GM19438 (cell line): ENCODE results near the gene LHFPL6.

ENCODE experiments used
- ATAC-seq: cut with Tn5 transposase; IDR thresholded peaks from one replicate; pipeline ENCODE4 v1.9.1; 2021; ENCODE audit warnings: low read depth; ENCODE audit not compliant: unreplicated experiment

LHFPL6 gene

DNA sequence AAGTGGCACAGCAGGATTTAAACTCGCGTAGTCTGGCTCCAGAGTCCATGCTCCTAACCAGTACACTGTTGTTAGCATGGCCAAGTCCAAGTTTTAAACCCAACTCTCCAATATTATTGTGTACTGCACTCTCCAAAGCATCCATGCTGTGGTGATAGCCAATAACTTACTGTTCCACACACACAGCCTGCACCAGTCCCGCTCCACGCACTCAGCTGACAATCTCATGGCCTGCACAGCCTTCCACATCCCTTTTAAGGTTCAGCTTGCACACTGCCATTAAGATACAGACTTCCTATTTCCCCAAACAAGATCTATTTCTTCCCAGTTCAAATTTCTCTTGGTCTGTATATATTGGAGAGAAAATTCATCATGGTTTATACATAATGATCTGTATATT lies 80.7 kb downstream of the LHFPL6 start:
- ATAC-seq = no peak

GRCh38 chr13:39521701-39522100 lies 81.3 kb downstream of the LHFPL6 start:
- no peak for ATAC-seq

DNA sequence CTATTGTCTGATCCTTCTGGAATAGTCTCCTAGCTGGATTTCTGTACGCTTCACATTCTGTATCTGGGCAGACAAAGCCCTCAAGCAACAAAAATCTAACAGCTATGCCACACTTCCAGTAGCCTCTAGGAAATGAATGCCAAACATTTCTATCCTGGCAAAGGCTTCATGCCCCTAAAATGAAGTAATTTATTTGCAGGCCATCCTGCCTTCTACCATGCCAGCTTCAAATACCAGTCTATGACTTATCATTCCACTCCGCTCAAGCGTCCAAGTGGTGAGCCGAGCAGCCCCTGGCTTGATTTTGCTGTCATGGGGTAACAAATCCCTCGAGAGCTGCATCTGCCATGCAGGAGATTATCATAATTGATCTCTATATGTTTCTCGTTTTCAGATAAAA lies 86.9 kb downstream of the LHFPL6 start:
- ATAC-seq = no peak

DNA sequence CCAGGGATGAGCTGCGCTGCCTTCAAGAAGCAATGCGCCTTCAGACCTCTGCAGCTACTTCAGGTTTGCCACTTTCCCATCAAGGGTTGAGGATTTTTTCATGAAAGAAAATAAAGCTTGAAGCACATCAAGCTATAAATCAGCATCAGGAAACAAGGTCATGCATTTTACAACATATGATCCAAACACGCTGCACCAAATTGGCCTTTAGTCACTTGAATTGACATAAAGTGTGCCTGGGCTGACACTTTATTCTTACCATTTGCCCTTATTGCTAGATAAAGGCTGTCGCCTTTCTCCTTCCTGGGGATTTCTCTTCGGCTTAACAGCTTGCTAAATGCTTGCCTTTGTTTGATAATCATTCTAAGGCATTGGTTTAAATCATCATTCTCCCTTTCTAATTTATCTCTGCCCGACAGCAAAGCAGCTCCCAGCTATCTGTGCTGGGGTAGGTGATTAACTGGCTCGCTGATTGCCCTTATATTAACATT lies 87.7 kb downstream of the LHFPL6 start:
- no peak for ATAC-seq

DNA sequence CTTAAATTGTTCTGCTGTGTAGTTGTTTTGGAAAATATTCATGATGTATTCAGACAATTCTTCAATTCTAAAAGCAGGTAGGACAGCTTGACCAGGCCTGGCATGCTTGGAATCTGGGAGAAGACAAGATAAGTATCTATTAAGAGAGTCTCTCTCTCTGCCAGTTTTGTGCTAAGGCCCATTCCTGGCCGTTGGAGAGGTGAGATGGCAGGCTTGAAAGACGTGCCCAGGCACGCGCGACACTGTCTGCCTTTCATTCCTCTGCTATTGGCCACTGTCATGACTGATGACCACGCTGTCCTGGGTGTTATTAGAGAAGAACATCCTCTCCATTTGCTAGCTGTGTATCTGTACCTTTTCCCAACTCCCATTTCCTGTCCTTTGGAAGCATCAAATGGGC lies 90.3 kb downstream of the LHFPL6 start:
- ATAC-seq = no peak

- no peak for ATAC-seq
Observed at GRCh38 chr13:39510316-39510695, 92.7 kb downstream of the LHFPL6 start.

DNA sequence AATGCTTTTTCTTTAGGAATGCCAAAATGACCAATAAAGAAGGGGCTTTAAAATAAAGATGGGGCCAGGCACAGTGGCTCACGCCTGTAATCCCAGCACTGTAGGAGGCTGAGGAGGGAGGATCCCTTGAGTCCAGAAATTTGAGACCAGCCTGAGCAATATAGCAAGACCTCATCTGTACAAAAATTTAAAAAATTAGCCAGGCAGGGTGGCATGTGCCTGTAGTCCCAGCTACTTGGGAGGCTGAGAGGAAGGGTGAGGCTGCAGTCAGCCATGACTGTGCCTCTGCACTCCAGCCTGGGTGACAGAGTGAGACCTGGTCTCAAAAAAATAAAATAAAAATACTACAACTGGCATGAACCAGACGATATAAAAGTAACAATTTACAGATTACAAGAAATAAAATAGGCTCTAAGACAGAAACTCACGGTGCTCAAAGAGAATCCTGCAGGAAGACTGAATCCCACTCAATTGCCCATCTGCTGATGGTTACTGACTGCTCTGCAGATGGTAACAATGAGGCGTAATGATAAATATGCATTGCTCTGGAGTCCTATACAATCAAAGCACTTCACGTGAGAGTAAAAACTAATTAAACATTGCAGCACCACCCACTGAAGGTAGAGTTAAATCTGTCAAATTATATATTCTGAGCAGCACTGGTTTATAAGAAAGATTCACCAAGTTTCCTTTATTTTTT lies 93.2 kb downstream of the LHFPL6 start:
- no peak for ATAC-seq

DNA sequence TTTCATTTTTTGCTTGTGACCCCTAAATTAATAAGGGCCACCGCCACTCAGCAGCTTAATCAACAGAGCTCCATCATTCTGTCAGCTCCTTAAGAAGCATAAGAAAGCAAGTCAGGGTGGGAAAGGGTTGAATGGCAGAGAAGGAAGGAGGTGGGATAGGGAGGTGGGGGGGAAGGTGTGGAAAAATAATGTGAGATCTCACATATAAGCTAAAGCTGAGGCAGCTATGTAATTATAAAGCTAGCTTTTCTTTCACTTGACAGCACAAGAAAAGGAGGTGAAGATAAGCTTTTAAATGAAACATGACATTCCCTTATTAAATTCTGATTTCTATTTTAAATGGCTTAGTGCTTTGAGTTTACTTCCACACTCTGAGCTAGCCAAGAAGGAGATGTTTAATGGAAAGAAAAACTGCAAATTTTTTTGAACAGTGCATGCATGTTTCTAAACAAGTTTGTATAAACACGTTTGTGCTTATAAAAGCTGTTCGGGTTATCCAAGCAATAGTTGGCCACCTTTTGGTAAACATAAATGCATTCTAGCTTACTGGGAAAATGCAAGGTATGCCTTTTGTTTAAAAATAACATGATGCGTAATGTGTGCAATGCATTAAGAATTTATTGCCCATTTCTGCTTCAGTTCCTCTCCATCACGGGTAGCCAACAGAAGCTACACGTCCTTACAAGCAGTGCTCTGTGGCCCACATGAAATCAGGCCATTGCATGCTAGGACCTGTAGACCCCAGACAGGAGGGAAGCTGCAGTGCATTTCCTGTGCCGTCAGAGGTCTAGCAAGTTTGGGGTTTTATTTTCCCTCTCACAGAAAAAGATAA lies 96.2 kb downstream of the LHFPL6 start:
- ATAC-seq = no peak

DNA sequence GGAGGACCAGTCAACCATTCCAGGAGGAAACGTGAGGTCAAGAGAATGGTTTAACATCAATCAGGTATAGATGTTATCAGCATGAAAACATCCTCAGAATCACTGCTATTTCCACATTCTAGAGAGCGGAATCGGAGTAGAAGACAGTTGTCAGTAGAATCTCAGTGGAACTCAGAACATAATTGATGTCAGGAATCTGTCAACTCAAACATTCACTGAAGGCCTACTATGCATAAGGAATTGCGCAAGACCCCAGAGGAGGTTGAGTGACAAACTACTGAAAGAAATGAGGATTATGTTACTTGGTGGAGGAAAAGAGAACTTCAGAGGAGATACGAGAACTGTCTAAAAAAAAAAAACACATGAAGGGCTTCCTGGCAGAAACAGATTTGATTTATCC lies 97.8 kb downstream of the LHFPL6 start:
- ATAC-seq = no peak

DNA sequence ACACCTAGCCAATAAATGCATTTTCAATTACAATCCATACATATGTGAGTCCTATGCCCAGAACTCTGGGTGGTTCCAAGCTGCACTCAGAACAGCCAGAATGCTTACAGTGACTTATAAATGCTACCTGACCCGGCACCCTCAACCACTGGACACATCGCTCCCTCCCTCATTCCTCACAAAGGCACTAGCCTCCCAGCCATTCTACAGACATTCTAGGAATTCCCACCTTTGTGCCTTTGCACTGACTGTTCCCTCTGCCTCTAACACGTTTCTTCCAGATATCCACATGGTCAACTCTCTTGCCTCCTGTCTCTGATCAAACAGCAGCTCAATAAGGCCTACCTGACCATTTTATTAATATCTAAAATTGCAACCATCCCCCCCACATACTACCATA lies 99.9 kb downstream of the LHFPL6 start:
- no peak for ATAC-seq

GRCh38 chr13:39501702-39502324 lies 101.2 kb downstream of the LHFPL6 start:
- ATAC-seq = no peak

GRCh38 chr13:39499604-39500003 lies 103.4 kb downstream of the LHFPL6 start:
- no peak for ATAC-seq

- ATAC-seq = no peak
Observed at GRCh38 chr13:39498471-39499114, 104.4 kb downstream of the LHFPL6 start.

GRCh38 chr13:39496506-39496905 lies 106.5 kb downstream of the LHFPL6 start:
- ATAC-seq = no peak

GRCh38 chr13:39494633-39495032 lies 108.4 kb downstream of the LHFPL6 start:
- ATAC-seq = no peak

- ATAC-seq = no peak
Observed at GRCh38 chr13:39494006-39494405, 109.0 kb downstream of the LHFPL6 start.

GRCh38 chr13:39490136-39490535 lies 112.9 kb downstream of the LHFPL6 start:
- no peak for ATAC-seq

DNA sequence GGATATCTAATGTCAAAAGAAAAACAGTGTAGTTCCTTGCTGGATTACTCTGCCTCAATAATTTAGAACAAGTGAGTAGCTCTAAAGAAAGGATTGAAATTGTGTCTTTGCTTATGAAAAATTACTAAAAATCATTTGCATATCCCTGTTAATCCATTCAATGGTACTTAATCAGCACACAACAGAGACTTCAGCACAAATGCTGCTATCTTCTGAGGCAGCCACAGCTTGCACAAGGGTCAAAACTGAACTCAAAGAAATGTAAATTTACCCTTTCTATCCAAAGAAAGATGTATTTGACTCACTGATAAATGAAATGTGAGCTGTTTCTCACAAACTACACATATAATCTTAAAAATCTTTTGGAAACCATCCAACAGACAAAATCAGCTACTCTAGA lies 116.2 kb downstream of the LHFPL6 start:
- ATAC-seq = no peak

DNA sequence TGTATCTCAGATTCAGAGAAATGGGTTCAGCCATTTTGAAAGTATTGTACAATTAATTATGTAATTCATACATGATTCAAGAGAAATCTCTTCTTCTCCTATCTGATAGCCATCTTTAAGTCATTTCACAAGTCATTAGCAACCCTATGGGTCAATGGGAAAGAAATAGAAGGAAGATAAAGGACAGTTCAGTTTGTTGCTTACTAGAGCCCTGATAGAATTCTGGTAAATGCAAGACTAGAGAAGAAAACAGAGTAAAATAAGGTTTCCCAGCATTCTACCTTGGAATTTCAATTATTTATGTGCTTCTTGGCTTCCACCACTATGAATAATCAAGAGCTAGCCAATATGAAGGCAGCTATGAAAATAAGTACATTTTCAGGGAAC lies 117.7 kb downstream of the LHFPL6 start:
- ATAC-seq = no peak

GRCh38 chr13:39484506-39485313 lies 118.3 kb downstream of the LHFPL6 start:
- no peak for ATAC-seq
